HepG2 (cell line): ENCODE data around the gene RTN4RL2. TPM values are rescaled to one million over a fixed set of nuclear protein-coding genes. Genes with fewer than 3 reads are reported as not detected.
A peak's percentile ranks its signal among the peaks of the same experiment; 100 is the strongest.

Experiments used
- ATAC-seq: fragments of 200-7000 bp; cut with Tn5 transposase; 3 replicates; pipeline ENCODE4 v1.9.1; 2020; ENCODE audit warnings: mild to moderate bottlenecking, moderate library complexity
- BruUV-seq: library from RNA; stranded (reverse); fragments of 400-500 nt; replicated peaks from 2 replicates; lab custom pipeline; 2021; lab: Mats Ljungman, UMichigan
- CTCF ChIA-PET: fragments of 300-600 bp; formaldehyde crosslinking; extraction: SDS; loops from one replicate; lab custom pipeline; 2021; ENCODE audit warnings: low total read pairs, inconsistent platforms, low intra/inter-chr PET ratio; lab: Yijun Ruan, JAX
- POLR2A ChIA-PET: fragments of 350-600 bp; sonication (Branson Sonifier 250); formaldehyde crosslinking; loops from one replicate; lab custom pipeline; 2020; ENCODE audit warnings: antibody characterized with exemption, inconsistent platforms; lab: Yijun Ruan, JAX
- DNase-seq: peaks from one replicate; pipeline ENCODE4 v3.0.0-alpha.2; 2015; ENCODE audit warnings: low spot score
- FAIRE-seq: peaks from 3 replicates; lab custom pipeline; 2011; peaks lifted over from hg19 to GRCh38; lab: Jason Lieb, UNC
- H2AFZ ChIP-seq: one replicate; pipeline ENCODE4 v1.6.1; 2011; ENCODE audit warnings: low read length, inconsistent platforms
- H3K27ac ChIP-seq: fragments of 300-600 bp; 3 replicates; pipeline ENCODE4 v1.8.0; 2011; ENCODE audit warnings: mixed run types, mild to moderate bottlenecking, mixed read lengths, low read length, inconsistent platforms; ENCODE audit not compliant: insufficient read depth; ENCODE audit errors: extremely low read length
- H3K27me3 ChIP-seq, 2 experiments: fragments of 200-600 bp in 1 of 2; 2 replicates in 1 of 2; 3 replicates in 1 of 2; pipeline versions ENCODE4 v1.6.0 to v1.8.0; 2011; ENCODE audit warnings: low read length in 2 of 2, mild to moderate bottlenecking in 2 of 2, moderate library complexity in 2 of 2, inconsistent platforms in 1 of 2; ENCODE audit not compliant: insufficient read depth in 2 of 2, control insufficient read depth in 1 of 2
- H3K36me3 ChIP-seq, 2 experiments: fragments of 200-600 bp in 1 of 2; replicated peaks in 1 of 2; 2 replicates in 1 of 2; 3 replicates in 1 of 2; pipeline versions ENCODE4 v1.5.1 to v1.8.0; 2011; ENCODE audit warnings: low read length in 2 of 2, inconsistent platforms in 1 of 2; ENCODE audit not compliant: insufficient read depth in 2 of 2, control insufficient read depth in 1 of 2
- H3K4me1 ChIP-seq: 2 replicates; pipeline ENCODE4 v1.5.1; 2012; ENCODE audit warnings: low read length, inconsistent platforms; ENCODE audit not compliant: insufficient read depth
- H3K4me2 ChIP-seq: 2 replicates; pipeline ENCODE4 v1.6.0; 2011; ENCODE audit warnings: low read depth, low read length, inconsistent platforms
- H3K4me3 ChIP-seq, 3 experiments: fragments of 200-600 bp in 1 of 3; sonication (generic), shearing (Covaris generic) in 1 of 3; replicated peaks in 1 of 3; 2 replicates each; pipeline ENCODE4 v1.5.1; 2011 to 2016; ENCODE audit warnings: low read length in 3 of 3, inconsistent platforms in 2 of 3, low read depth in 2 of 3, mild to moderate bottlenecking in 2 of 3, control low read depth in 1 of 3, mixed read lengths in 1 of 3; ENCODE audit not compliant: insufficient read depth in 1 of 3
- H3K79me2 ChIP-seq: one replicate; pipeline ENCODE4 v1.6.1; 2011; ENCODE audit warnings: low read length, inconsistent platforms; ENCODE audit not compliant: insufficient read depth
- H3K9ac ChIP-seq: 2 replicates; pipeline ENCODE4 v1.6.0; 2011; ENCODE audit warnings: mild to moderate bottlenecking, low read depth, low read length, inconsistent platforms; ENCODE audit not compliant: insufficient read depth
- H3K9me3 ChIP-seq: 2 replicates; pipeline ENCODE4 v1.5.1; 2012; ENCODE audit warnings: mild to moderate bottlenecking, low read length
- H4K20me1 ChIP-seq: 2 replicates; pipeline ENCODE4 v1.6.0; 2011; ENCODE audit warnings: inconsistent platforms, mild to moderate bottlenecking, low read length, moderate library complexity; ENCODE audit not compliant: insufficient read depth
- ARHGAP35 ChIP-seq: sonication (generic); formaldehyde crosslinking; IDR thresholded peaks from 2 replicates; pipeline ENCODE4 v1.9.0; 2022; ENCODE audit warnings: mild to moderate bottlenecking, inconsistent platforms, moderate library complexity, missing genetic modification reagents, borderline replicate concordance
- ATF7 ChIP-seq, 2 experiments: fragments of 450-650 bp in 1 of 2; sonication (generic) in 1 of 2; formaldehyde crosslinking in 1 of 2; IDR thresholded peaks; 2 replicates each; pipeline versions ENCODE4 v1.4.0 to v1.6.1; 2016 to 2020; ENCODE audit warnings: antibody characterized with exemption in 1 of 2, mild to moderate bottlenecking in 1 of 2, missing genetic modification reagents in 1 of 2
- HOXA5 ChIP-seq: sonication (generic); formaldehyde crosslinking; IDR thresholded peaks from 2 replicates; pipeline ENCODE4 v1.4.0; 2020; ENCODE audit warnings: missing genetic modification reagents
- JUNB ChIP-seq: sonication (generic); formaldehyde crosslinking; IDR thresholded peaks from 2 replicates; pipeline ENCODE4 v1.8.0; 2022; ENCODE audit warnings: missing genetic modification reagents, mild to moderate bottlenecking, borderline replicate concordance
- KDM2A ChIP-seq: sonication (generic); formaldehyde crosslinking; IDR thresholded peaks from 2 replicates; pipeline ENCODE4 v1.4.0; 2020; ENCODE audit warnings: low read depth, missing genetic modification reagents, borderline replicate concordance
- NR2C2 ChIP-seq: sonication (generic); formaldehyde crosslinking; IDR thresholded peaks from 2 replicates; pipeline ENCODE4 v1.4.0; 2020; ENCODE audit warnings: missing genetic modification reagents, mild to moderate bottlenecking, moderate library complexity, borderline replicate concordance
- PHF20 ChIP-seq: sonication (generic); formaldehyde crosslinking; IDR thresholded peaks from 2 replicates; pipeline ENCODE4 v1.5.0; 2020; ENCODE audit warnings: mild to moderate bottlenecking, missing genetic modification reagents
- PRMT3 ChIP-seq: sonication (generic); formaldehyde crosslinking; IDR thresholded peaks from 2 replicates; pipeline ENCODE4 v1.8.1; 2022; ENCODE audit warnings: low read depth, mild to moderate bottlenecking, moderate library complexity, missing genetic modification reagents, borderline replicate concordance
- RAD21 ChIP-seq: fragments of 450-650 bp; formaldehyde crosslinking; IDR thresholded peaks from 2 replicates; pipeline ENCODE4 v1.5.0; 2020; ENCODE audit warnings: mild to moderate bottlenecking
- SIN3B ChIP-seq: fragments of 150-350 bp; IDR thresholded peaks from 2 replicates; pipeline ENCODE4 v1.6.1; 2014; ENCODE audit warnings: low read length
- TRIM22 ChIP-seq: fragments of 450-650 bp; IDR thresholded peaks from 2 replicates; pipeline ENCODE4 v1.6.1; 2017
- ZFP1 ChIP-seq: IDR thresholded peaks from 2 replicates; pipeline ENCODE4 v1.6.1; 2016
- ZNF383 ChIP-seq: sonication (generic); formaldehyde crosslinking; IDR thresholded peaks from 2 replicates; pipeline ENCODE4 v1.4.0; 2020; ENCODE audit warnings: missing genetic modification reagents, mild to moderate bottlenecking, borderline replicate concordance
- ZNF788 ChIP-seq: sonication (generic); formaldehyde crosslinking; IDR thresholded peaks from 2 replicates; pipeline ENCODE4 v1.5.0; 2020; ENCODE audit warnings: mild to moderate bottlenecking, missing genetic modification reagents, borderline replicate concordance
- ZNF841 ChIP-seq: sonication (generic); formaldehyde crosslinking; IDR thresholded peaks from 2 replicates; pipeline ENCODE4 v1.8.1; 2023; ENCODE audit warnings: missing genetic modification reagents, borderline replicate concordance
- WGBS: methylation state at CpG from one replicate; pipeline ENCODE4 v1.1.6; 2017; ENCODE audit warnings: low lambda C conversion rate; 5-methylcytosine and 5-hydroxymethylcytosine counted together
- in situ Hi-C: cut with HindIII; loops from 2 replicates; pipeline ENCODE4 v1.10.0; 2017; ENCODE audit warnings: low pct_unique_long_range_greater_than_20kb; ENCODE audit not compliant: extremely low pct_ligation_motif_present
- intact Hi-C: fragments of 100-400 bp; cut with micrococcal nuclease; formaldehyde crosslinking; loops from one replicate; pipeline ENCODE4 v1.10.0; 2022; ENCODE audit not compliant: unreplicated experiment
- polyA plus RNA-seq, 8 experiments: library from polyadenylated mRNA; depleted of rRNA in 3 of 8; stranded (reverse) in 7 of 8; unstranded in 1 of 8; fragments of >200 nt; fragmentation: Illumina TruSeq in 4 of 8; extraction: Trizol in 4 of 8; gene quantifications; 2 replicates each; pipeline versions ENCODE4 v1.2.1 to v1.2.3, GENCODE V29; 2011 to 2016; ENCODE audit warnings: low read depth in 4 of 8, missing spikeins in 1 of 8, mixed read lengths in 1 of 8; ENCODE audit not compliant: insufficient read depth in 1 of 8
- total RNA-seq, 5 experiments: library from RNA; depleted of rRNA; stranded (reverse); fragments of >200 nt; fragmentation: Illumina TruSeq; extraction: Trizol; gene quantifications; 2 replicates each; pipeline ENCODE4 v1.2.3, GENCODE V29; 2016; ENCODE audit warnings: low read depth in 1 of 5
- TF ChIP-seq, protein P1 (sequence below): sonication (generic); formaldehyde crosslinking; IDR thresholded peaks from 2 replicates; pipeline ENCODE4 v1.8.0; 2022; ENCODE audit warnings: mild to moderate bottlenecking, missing genetic modification reagents; ENCODE audit not compliant: insufficient replicate concordance

The RTN4RL2 gene
- total and polyA plus RNA-seq, 2 of the 13 experiments (the other 11 are each of a cell fraction or from before 2014, with no cell fraction given), result 1.3 to 4.3 TPM

DNA sequence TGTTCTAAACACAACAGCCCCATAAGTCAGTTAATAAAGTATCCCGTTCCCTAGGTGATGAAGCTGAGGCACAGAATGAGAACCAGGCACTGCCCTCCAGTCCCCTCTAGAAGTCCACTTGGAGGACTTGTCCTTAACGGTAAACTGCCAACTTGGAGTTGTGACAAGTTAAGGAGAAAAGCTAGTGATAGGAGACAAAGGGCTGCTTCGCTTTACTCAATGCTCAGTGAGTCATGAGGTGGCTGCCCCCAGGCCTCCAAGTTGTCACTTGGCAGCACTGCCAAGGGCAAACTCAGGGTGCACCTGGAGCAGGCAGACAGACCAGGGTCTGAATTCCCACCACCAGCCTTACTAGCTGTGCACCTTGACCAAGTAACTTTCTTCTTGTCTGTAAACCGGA is 41.6 kb downstream of the RTN4RL2 start (continued):
- TF ChIP-seq, protein P1, sequence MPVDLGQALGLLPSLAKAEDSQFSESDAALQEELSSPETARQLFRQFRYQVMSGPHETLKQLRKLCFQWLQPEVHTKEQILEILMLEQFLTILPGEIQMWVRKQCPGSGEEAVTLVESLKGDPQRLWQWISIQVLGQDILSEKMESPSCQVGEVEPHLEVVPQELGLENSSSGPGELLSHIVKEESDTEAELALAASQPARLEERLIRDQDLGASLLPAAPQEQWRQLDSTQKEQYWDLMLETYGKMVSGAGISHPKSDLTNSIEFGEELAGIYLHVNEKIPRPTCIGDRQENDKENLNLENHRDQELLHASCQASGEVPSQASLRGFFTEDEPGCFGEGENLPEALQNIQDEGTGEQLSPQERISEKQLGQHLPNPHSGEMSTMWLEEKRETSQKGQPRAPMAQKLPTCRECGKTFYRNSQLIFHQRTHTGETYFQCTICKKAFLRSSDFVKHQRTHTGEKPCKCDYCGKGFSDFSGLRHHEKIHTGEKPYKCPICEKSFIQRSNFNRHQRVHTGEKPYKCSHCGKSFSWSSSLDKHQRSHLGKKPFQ, result no peak
- no peak for TF ChIP-seq ZNF383 (CRISPR knock-in tag)
- TF ChIP-seq, all 625 proteins: peak for 2

GRCh38 chr11:57502376-57502775 is 42.0 kb downstream of the RTN4RL2 start:
- ATAC-seq (no peak), FAIRE-seq (no peak)
- peak overlapping the region; percentile 55 for H3K27ac ChIP-seq
- TF ChIP-seq ATF7 (IDR thresholded peaks at IDR 0.05) (no peak), ATF7 (CRISPR knock-in tag; IDR thresholded peaks at IDR 0.05) (no peak), PHF20 (no peak), JUNB (CRISPR knock-in tag) (no peak), KDM2A (no peak), HOXA5 (no peak), SIN3B (no peak), ZFP1 (CRISPR knock-in tag) (no peak), ARHGAP35 (CRISPR knock-in tag) (no peak), TRIM22 (no peak), ZNF788 (no peak), ZNF841 (CRISPR knock-in tag) (no peak), RAD21 (CRISPR knock-in tag) (no peak), ZNF383 (CRISPR knock-in tag) (no peak), PRMT3 (no peak), NR2C2 (no peak)

More at GRCh38 chr11:57502376-57502775, 42.0 kb downstream of the RTN4RL2 start:
- H2AFZ ChIP-seq, result no peak overlapping the region
- no peaks in the 10 kb centered on the region for H3K27me3 ChIP-seq
- BruUV-seq, result no TSS peak
- ChIA-PET POLR2A (interaction anchor here (0.6 to 9.7 kb wide), 5 partner anchors 9 to 252 kb away, joined by 3 to 111 read pairs (median 3); partner anchors contain the start of gene SLC43A1), CTCF (interaction anchor here (1.2 kb wide), 1 partner anchor 12 kb away, joined by 4 read pairs; the partner anchor contains the start of gene SLC43A1)
- in situ Hi-C loops, result no loop called here
- H4K20me1 ChIP-seq, result peaks cover 13% of the 10 kb centered on the region
- H3K4me3 ChIP-seq, result no peak overlapping the region
- peaks cover 98% of the 10 kb centered on the region for H3K4me1 ChIP-seq
- H3K79me2 ChIP-seq, result peaks cover 50% of the 10 kb centered on the region
- no peaks in the 10 kb centered on the region for H3K9me3 ChIP-seq
- WGBS, result 66% methylated on average over 3 of the region's 3 CpGs
- intact Hi-C loops, result no loop called here
- DNase-seq, result no peak
- no peak overlapping the region for H3K9ac ChIP-seq
- H3K4me2 ChIP-seq, result 0 out of 2 replicates have a peak overlapping the region, but pooled peaks have one; percentile 14
- H3K36me3 ChIP-seq, result peaks cover 14 to 54% of the 10 kb centered on the region in 2 experiments; a peak in 4 of 5 replicates
